ENCODE measurements around the gene PRKG1.

Gene PRKG1

DNA sequence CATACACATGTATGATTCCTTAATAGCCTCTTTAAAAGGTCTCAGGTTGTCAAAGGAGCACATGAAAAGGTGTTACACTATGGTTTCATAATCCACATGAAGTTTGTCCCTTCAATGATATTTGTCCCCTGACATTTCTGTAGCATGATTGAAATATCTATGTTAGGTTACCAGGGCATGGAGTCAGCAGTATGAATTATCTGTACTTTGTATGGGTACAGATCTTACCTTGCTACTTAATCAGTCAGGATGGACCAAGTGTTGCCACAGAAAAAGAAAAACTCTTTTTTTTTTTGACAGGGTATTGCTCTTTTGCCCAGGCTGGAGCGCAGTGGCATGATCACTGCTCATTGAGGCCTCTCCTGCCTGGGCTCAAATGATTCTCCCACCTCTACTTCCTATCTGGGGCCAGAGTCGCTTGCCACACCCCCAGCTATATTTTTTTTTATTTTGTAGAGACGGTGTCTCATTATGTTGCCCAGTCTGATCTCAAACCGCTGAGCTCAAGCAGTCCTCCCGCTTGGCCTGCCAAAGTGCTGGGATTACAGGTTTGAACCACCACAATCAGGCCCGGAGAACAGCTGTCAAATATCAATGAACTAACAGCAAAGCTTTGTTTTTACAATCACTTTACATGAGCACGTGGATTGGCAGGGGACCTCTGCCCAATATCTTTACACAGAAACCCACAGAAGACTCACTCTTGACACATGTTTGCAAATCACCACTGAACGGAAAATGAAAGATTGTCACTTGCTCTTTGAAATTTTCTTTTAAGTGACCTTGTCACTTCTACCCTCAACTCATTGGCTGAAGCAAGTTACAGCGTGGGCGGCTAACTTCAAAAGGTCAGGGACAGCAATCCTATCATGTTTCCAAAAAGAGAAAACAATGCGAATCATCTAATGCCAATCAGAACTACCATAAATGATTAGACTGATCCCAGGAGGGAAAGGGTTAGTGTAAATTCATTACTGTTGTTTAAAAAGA lies 140.2 kb downstream of the PRKG1 start:
- Histone ChIP-seq H3K4me1 (ENCODE audit: insufficient read depth, low read length) (no peaks in the 10 kb centered on the region), H3K9ac (ENCODE audit: low read depth, low read length) (no peak overlapping the region)

GRCh38 chr10:51215951-51216834 lies 141.9 kb downstream of the PRKG1 start:
- DNase-seq, result no peak
- no peaks in the 10 kb centered on the region for H4K20me1 ChIP-seq (ENCODE audit: insufficient read depth, low read length)
- no peak for TF ChIP-seq EZH2 (IDR thresholded peaks at IDR 0.05; ENCODE audit: borderline replicate concordance, low read depth, low read length, severe bottlenecking)
- TF ChIP-seq, protein P1, sequence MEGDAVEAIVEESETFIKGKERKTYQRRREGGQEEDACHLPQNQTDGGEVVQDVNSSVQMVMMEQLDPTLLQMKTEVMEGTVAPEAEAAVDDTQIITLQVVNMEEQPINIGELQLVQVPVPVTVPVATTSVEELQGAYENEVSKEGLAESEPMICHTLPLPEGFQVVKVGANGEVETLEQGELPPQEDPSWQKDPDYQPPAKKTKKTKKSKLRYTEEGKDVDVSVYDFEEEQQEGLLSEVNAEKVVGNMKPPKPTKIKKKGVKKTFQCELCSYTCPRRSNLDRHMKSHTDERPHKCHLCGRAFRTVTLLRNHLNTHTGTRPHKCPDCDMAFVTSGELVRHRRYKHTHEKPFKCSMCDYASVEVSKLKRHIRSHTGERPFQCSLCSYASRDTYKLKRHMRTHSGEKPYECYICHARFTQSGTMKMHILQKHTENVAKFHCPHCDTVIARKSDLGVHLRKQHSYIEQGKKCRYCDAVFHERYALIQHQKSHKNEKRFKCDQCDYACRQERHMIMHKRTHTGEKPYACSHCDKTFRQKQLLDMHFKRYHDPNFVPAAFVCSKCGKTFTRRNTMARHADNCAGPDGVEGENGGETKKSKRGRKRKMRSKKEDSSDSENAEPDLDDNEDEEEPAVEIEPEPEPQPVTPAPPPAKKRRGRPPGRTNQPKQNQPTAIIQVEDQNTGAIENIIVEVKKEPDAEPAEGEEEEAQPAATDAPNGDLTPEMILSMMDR (IDR thresholded peaks at IDR 0.05; ENCODE audit: borderline replicate concordance, extremely low read depth, low read length, poor library complexity, severe bottlenecking), result no peak
- H3K9me3 ChIP-seq (ENCODE audit: insufficient read depth, low read length, severe bottlenecking), result no peaks in the 10 kb centered on the region
- no peaks in the 10 kb centered on the region for H3K79me2 ChIP-seq (ENCODE audit: insufficient read depth, low read length)
- no peak overlapping the region for H3K4me2 ChIP-seq (ENCODE audit: insufficient read depth, low read length)
- no peaks in the 10 kb centered on the region for H3K27me3 ChIP-seq (ENCODE audit: insufficient read depth, low read length, poor library complexity)
- H3K4me3 ChIP-seq (ENCODE audit: low read depth in 1 of 2, low read length in 2 of 2), result no peak overlapping the region
- no peaks in the 10 kb centered on the region for H3K36me3 ChIP-seq (ENCODE audit: insufficient read depth, low read length)
- H3K9ac ChIP-seq (ENCODE audit: low read depth, low read length), result no peak overlapping the region
- no peak overlapping the region for H2AFZ ChIP-seq (ENCODE audit: low read depth, low read length)
- H3K27ac ChIP-seq (ENCODE audit: low read length), result no peak overlapping the region
- no peak for ATAC-seq (ENCODE audit: insufficient read depth, low read depth)
- no peaks in the 10 kb centered on the region for H3K4me1 ChIP-seq (ENCODE audit: insufficient read depth, low read length)

More for the DNA sequence above, 140.2 kb downstream of the PRKG1 start:
- ATAC-seq (ENCODE audit: insufficient read depth, low read depth), result no peak
- Histone ChIP-seq H4K20me1 (ENCODE audit: insufficient read depth, low read length) (no peaks in the 10 kb centered on the region), H3K79me2 (ENCODE audit: insufficient read depth, low read length) (no peaks in the 10 kb centered on the region), H3K9me3 (ENCODE audit: insufficient read depth, low read length, severe bottlenecking) (no peaks in the 10 kb centered on the region), H3K27me3 (ENCODE audit: insufficient read depth, low read length, poor library complexity) (no peaks in the 10 kb centered on the region), H3K4me3 (ENCODE audit: low read depth in 1 of 2, low read length in 2 of 2) (no peak overlapping the region), H2AFZ (ENCODE audit: low read depth, low read length) (no peak overlapping the region), H3K36me3 (ENCODE audit: insufficient read depth, low read length) (no peaks in the 10 kb centered on the region), H3K27ac (ENCODE audit: low read length) (no peak overlapping the region), H3K4me2 (ENCODE audit: insufficient read depth, low read length) (no peak overlapping the region)
- no peak for DNase-seq
- TF ChIP-seq EZH2 (IDR thresholded peaks at IDR 0.05; ENCODE audit: borderline replicate concordance, low read depth, low read length, severe bottlenecking), result no peak
- TF ChIP-seq, protein P1 (IDR thresholded peaks at IDR 0.05; ENCODE audit: borderline replicate concordance, extremely low read depth, low read length, poor library complexity, severe bottlenecking), result no peak

DNA sequence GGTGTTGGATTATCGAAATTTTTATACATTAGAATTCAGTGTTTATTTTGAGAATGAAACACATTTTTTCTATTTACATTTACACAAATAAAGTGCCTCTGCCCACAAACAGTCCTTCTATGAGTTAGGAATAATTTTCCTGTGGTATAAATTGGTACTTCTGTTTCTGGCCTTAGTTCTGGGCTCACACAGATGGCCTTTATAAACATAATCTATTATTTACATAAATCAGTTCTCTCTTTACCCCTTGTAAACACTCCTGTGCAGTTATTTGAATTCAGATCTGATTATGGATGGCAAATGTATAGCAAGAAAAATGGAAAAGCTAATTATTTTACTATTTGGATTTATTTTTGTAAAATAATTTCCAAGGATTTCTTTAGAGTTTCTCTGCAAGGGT lies 143.2 kb downstream of the PRKG1 start:
- no peak overlapping the region for H2AFZ ChIP-seq (ENCODE audit: low read depth, low read length)
- no peaks in the 10 kb centered on the region for H4K20me1 ChIP-seq (ENCODE audit: insufficient read depth, low read length)
- H3K4me2 ChIP-seq (ENCODE audit: insufficient read depth, low read length), result no peak overlapping the region
- no peak for ATAC-seq (ENCODE audit: insufficient read depth, low read depth)
- no peak for DNase-seq
- H3K79me2 ChIP-seq (ENCODE audit: insufficient read depth, low read length), result no peaks in the 10 kb centered on the region
- H3K27ac ChIP-seq (ENCODE audit: low read length), result no peak overlapping the region
- H3K9ac ChIP-seq (ENCODE audit: low read depth, low read length), result no peak overlapping the region
- no peaks in the 10 kb centered on the region for H3K9me3 ChIP-seq (ENCODE audit: insufficient read depth, low read length, severe bottlenecking)
- TF ChIP-seq EZH2 (IDR thresholded peaks at IDR 0.05; ENCODE audit: borderline replicate concordance, low read depth, low read length, severe bottlenecking), result no peak
- TF ChIP-seq, protein P1 (IDR thresholded peaks at IDR 0.05; ENCODE audit: borderline replicate concordance, extremely low read depth, low read length, poor library complexity, severe bottlenecking), result no peak
- no peak overlapping the region for H3K4me3 ChIP-seq (ENCODE audit: low read depth in 1 of 2, low read length in 2 of 2)
- no peaks in the 10 kb centered on the region for H3K36me3 ChIP-seq (ENCODE audit: insufficient read depth, low read length)
- no peaks in the 10 kb centered on the region for H3K27me3 ChIP-seq (ENCODE audit: insufficient read depth, low read length, poor library complexity)
- H3K4me1 ChIP-seq (ENCODE audit: insufficient read depth, low read length), result no peaks in the 10 kb centered on the region
